SU-DHL-6 (cell line): ENCODE results near the gene TPD52L1.

Source experiments
- CTCF ChIP-seq: fragments of 200-600 bp; sonication (generic); IDR thresholded peaks from one replicate; pipeline ENCODE4 v1.5.1; 2017; ENCODE audit warnings: antibody characterized with exemption, mild to moderate bottlenecking, low read length, moderate library complexity; ENCODE audit not compliant: insufficient read depth, poor library complexity, severe bottlenecking
- EZH2phosphoT487 ChIP-seq: fragments of 200-600 bp; sonication (generic), shearing (Covaris generic); conservative IDR thresholded peaks from 2 replicates; pipeline ENCODE4 v1.6.1; 2018; ENCODE audit warnings: mild to moderate bottlenecking, antibody characterized with exemption, low read length, moderate library complexity, mixed read lengths

DNA sequence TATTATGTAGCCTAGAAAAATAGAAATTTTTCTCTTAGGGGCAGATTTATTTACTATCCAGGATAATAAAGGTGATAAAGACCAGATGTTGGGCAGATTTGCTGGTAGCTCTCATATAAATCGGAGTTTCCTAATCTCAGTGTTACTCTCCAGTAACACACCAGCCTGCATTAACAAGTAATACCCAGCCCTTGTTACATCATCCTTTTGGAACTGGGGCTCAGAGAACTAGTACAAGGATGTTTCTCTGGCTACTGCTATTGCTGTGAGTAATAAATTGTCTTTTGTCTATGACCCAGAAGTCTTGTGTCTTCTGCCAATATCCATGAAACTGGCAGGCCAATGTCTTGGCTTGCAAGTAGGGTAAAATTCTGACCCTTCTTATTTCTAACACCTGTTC lies 16.8 kb downstream of the TPD52L1 start:
- no peak for TF ChIP-seq CTCF
- TF ChIP-seq EZH2phosphoT487 = no peak
